H9 (cell line): ENCODE data around the gene RAB11FIP5. TPM values are rescaled to one million over a fixed set of nuclear protein-coding genes. Genes with fewer than 3 reads are reported as not detected.

Experiments used
- DNase-seq: peaks from one replicate; pipeline ENCODE4 v3.0.0-alpha.2; 2017
- H2AFZ ChIP-seq: one replicate; pipeline ENCODE4 v1.6.1; 2013; ENCODE audit warnings: mild to moderate bottlenecking, low read length, control low read depth, moderate library complexity
- H2AK5ac ChIP-seq: 2 replicates; pipeline ENCODE4 v1.6.1; 2013; ENCODE audit warnings: low read length, control low read depth, mixed read lengths; ENCODE audit not compliant: insufficient read length
- H2BK120ac ChIP-seq: one replicate; pipeline ENCODE4 v1.6.1; 2013; ENCODE audit warnings: low read depth, mild to moderate bottlenecking, low read length, control low read depth, inconsistent platforms; ENCODE audit not compliant: poor library complexity, severe bottlenecking
- H2BK12ac ChIP-seq: 2 replicates; pipeline ENCODE4 v1.6.1; 2013; ENCODE audit warnings: low read length, control low read depth, mixed read lengths, low read depth; ENCODE audit not compliant: insufficient read length
- H2BK15ac ChIP-seq: 2 replicates; pipeline ENCODE4 v1.6.1; 2013; ENCODE audit warnings: low read depth, low read length, control low read depth
- H2BK20ac ChIP-seq: one replicate; pipeline ENCODE4 v1.6.1; 2013; ENCODE audit warnings: low read depth, mild to moderate bottlenecking, low read length, control low read depth, inconsistent platforms; ENCODE audit not compliant: poor library complexity, severe bottlenecking
- H2BK5ac ChIP-seq: 2 replicates; pipeline ENCODE4 v1.6.1; 2013; ENCODE audit warnings: low read length, control low read depth, mixed read lengths; ENCODE audit not compliant: insufficient read length
- H3K14ac ChIP-seq: 2 replicates; pipeline ENCODE4 v1.6.1; 2013; ENCODE audit warnings: low read length, control low read depth; ENCODE audit not compliant: insufficient read depth
- H3K18ac ChIP-seq: 2 replicates; pipeline ENCODE4 v1.6.1; 2013; ENCODE audit warnings: low read depth, mild to moderate bottlenecking, mixed read lengths, low read length, control low read depth; ENCODE audit not compliant: insufficient read length
- H3K23ac ChIP-seq: 2 replicates; pipeline ENCODE4 v1.6.1; 2013; ENCODE audit warnings: low read length, control low read depth, mixed read lengths, low read depth; ENCODE audit not compliant: insufficient read length
- H3K23me2 ChIP-seq: 2 replicates; pipeline ENCODE4 v1.6.1; 2013; ENCODE audit warnings: low read depth, mild to moderate bottlenecking, mixed read lengths, low read length, control low read depth; ENCODE audit not compliant: insufficient read length, poor library complexity, severe bottlenecking
- H3K27ac ChIP-seq: 2 replicates; pipeline ENCODE4 v1.5.1; 2013; ENCODE audit warnings: low read length, control low read depth, mixed read lengths, low read depth; ENCODE audit not compliant: insufficient read length
- H3K27me3 ChIP-seq: 2 replicates; pipeline ENCODE4 v1.6.1; 2013; ENCODE audit warnings: low read length, control low read depth, inconsistent platforms; ENCODE audit not compliant: insufficient read depth
- H3K4ac ChIP-seq: 2 replicates; pipeline ENCODE4 v1.6.1; 2013; ENCODE audit warnings: low read depth, mild to moderate bottlenecking, control low read depth, inconsistent platforms, low read length, moderate library complexity
- H3K4me1 ChIP-seq: 2 replicates; pipeline ENCODE4 v1.6.1; 2013; ENCODE audit warnings: low read length, control low read depth, inconsistent platforms; ENCODE audit not compliant: insufficient read depth
- H3K4me2 ChIP-seq: 2 replicates; pipeline ENCODE4 v1.6.1; 2013; ENCODE audit warnings: low read length, control low read depth, mixed read lengths; ENCODE audit not compliant: insufficient read length, insufficient read depth
- H3K56ac ChIP-seq: 2 replicates; pipeline ENCODE4 v1.6.1; 2013; ENCODE audit warnings: low read depth, mild to moderate bottlenecking, mixed read lengths, low read length, control low read depth; ENCODE audit not compliant: insufficient read length
- H3K79me1 ChIP-seq: 2 replicates; pipeline ENCODE4 v1.6.1; 2013; ENCODE audit warnings: low read depth, mild to moderate bottlenecking, moderate library complexity, low read length, control low read depth, inconsistent platforms; ENCODE audit not compliant: insufficient read depth, poor library complexity, severe bottlenecking
- H3K79me2 ChIP-seq: 2 replicates; pipeline ENCODE4 v1.6.1; 2013; ENCODE audit warnings: low read length, control low read depth, inconsistent platforms; ENCODE audit not compliant: insufficient read depth
- H3K9ac ChIP-seq: 2 replicates; pipeline ENCODE4 v1.6.1; 2013; ENCODE audit warnings: low read length, control low read depth, mixed read lengths; ENCODE audit not compliant: insufficient read length; ENCODE audit errors: extremely low read depth
- H3K9me3 ChIP-seq: one replicate; pipeline ENCODE4 v1.6.1; 2013; ENCODE audit warnings: low read depth, low read length, inconsistent platforms; ENCODE audit not compliant: control insufficient read depth
- H3T11ph ChIP-seq: one replicate; pipeline ENCODE4 v1.6.1; 2013; ENCODE audit warnings: mild to moderate bottlenecking, low read length, control low read depth, inconsistent platforms
- H4K20me1 ChIP-seq: one replicate; pipeline ENCODE4 v1.6.1; 2013; ENCODE audit not compliant: control insufficient read depth, insufficient read length, insufficient read depth
- H4K5ac ChIP-seq: 2 replicates; pipeline ENCODE4 v1.6.1; 2013; ENCODE audit warnings: low read depth, mild to moderate bottlenecking, mixed read lengths, low read length, control low read depth; ENCODE audit not compliant: insufficient read length
- H4K8ac ChIP-seq: replicated peaks from 2 replicates; pipeline ENCODE4 v1.6.1; 2013; ENCODE audit warnings: low read length, control low read depth, mixed read lengths, low read depth; ENCODE audit not compliant: insufficient read length
- H4K91ac ChIP-seq: 2 replicates; pipeline ENCODE4 v1.6.1; 2013; ENCODE audit warnings: low read depth, mild to moderate bottlenecking, moderate library complexity, mixed read lengths, low read length, control low read depth; ENCODE audit not compliant: insufficient read length
- H3K27ac Mint-ChIP-seq, 3 experiments: 2 replicates in 2 of 3; 3 replicates in 1 of 3; pipeline ENCODE4 v1.8.0; 2020 to 2021; ENCODE audit warnings: mixed read lengths in 3 of 3, mild to moderate bottlenecking in 1 of 3, moderate library complexity in 1 of 3
- H3K27me3 Mint-ChIP-seq: 2 replicates; pipeline ENCODE4 v1.8.0; 2021; ENCODE audit warnings: low read depth, mild to moderate bottlenecking, moderate library complexity, mixed read lengths
- H3K36me3 Mint-ChIP-seq, 3 experiments: 2 replicates in 2 of 3; 3 replicates in 1 of 3; pipeline ENCODE4 v1.8.0; 2020 to 2021; ENCODE audit warnings: low read depth in 3 of 3, mixed read lengths in 3 of 3; ENCODE audit not compliant: insufficient read depth in 1 of 3
- H3K4me1 Mint-ChIP-seq, 2 experiments: 2 replicates each; pipeline ENCODE4 v1.8.0; 2020; ENCODE audit warnings: mixed read lengths in 2 of 2
- H3K4me3 Mint-ChIP-seq, 2 experiments: 2 replicates in 1 of 2; 3 replicates in 1 of 2; pipeline ENCODE4 v1.8.0; 2020 to 2021; ENCODE audit warnings: mild to moderate bottlenecking in 2 of 2, mixed read lengths in 2 of 2, moderate library complexity in 1 of 2
- H3K9me3 Mint-ChIP-seq, 2 experiments: 2 replicates in 1 of 2; 3 replicates in 1 of 2; pipeline ENCODE4 v1.8.0; 2020; ENCODE audit warnings: mild to moderate bottlenecking in 2 of 2, mixed read lengths in 2 of 2, moderate library complexity in 1 of 2
- WGBS: extraction: QIAGEN DNeasy Blood & Tissue Kit; methylation state at CpG from one replicate; pipeline ENCODE4 v1.1.7; 2013; ENCODE audit warnings: missing lambda C conversion rate, low lambda C conversion rate, mixed read lengths; ENCODE audit not compliant: insufficient read length; ENCODE audit errors: extremely low coverage; 5-methylcytosine and 5-hydroxymethylcytosine counted together
- total RNA-seq: library from RNA; stranded (reverse); gene quantifications from 2 replicates; pipeline ENCODE4 v1.2.1, GENCODE V29; 2021
- TF ChIP-seq, protein P1 (sequence below): fragments of 200-600 bp; sonication (generic); conservative IDR thresholded peaks from 3 replicates; pipeline ENCODE4 v1.8.0; 2021; ENCODE audit warnings: antibody characterized with exemption, mild to moderate bottlenecking

RAB11FIP5 gene
- total RNA-seq, 1 experiment from 2014 or later, result 7.1 TPM

- no peak overlapping the region for H2BK12ac ChIP-seq
- no peaks in the 10 kb centered on the region for H3K23me2 ChIP-seq
- no peak overlapping the region for H3K23ac ChIP-seq
- no peak overlapping the region for H3K18ac ChIP-seq
- H4K20me1 ChIP-seq, result no peaks in the 10 kb centered on the region
- H2AFZ ChIP-seq, result no peak overlapping the region
- no peak overlapping the region for H3K14ac ChIP-seq
- H3K79me1 ChIP-seq, result no peaks in the 10 kb centered on the region
- peak overlapping the region; percentile 21; the same call in 1 of the 2 replicates for H2BK15ac ChIP-seq
- Mint-ChIP-seq H3K36me3 (peaks cover 0 to under 1% (median 0%) of the 10 kb centered on the region in 3 experiments; a peak in 1 of 7 replicates), H3K4me3 (no peak overlapping the region), H3K9me3 (no peaks in the 10 kb centered on the region), H3K27me3 (no peaks in the 10 kb centered on the region), H3K27ac (no peak overlapping the region), H3K4me1 (peaks cover 14 to 22% of the 10 kb centered on the region in 2 experiments)
- no peaks in the 10 kb centered on the region for H3K9me3 ChIP-seq
- no peak overlapping the region for H2BK20ac ChIP-seq
- no peak overlapping the region for H4K5ac ChIP-seq
- peaks cover 3% of the 10 kb centered on the region; the same call in 1 of the 2 replicates for H3K4me1 ChIP-seq
- no peak for DNase-seq
- no peak overlapping the region for H2BK120ac ChIP-seq
- TF ChIP-seq, protein P1, sequence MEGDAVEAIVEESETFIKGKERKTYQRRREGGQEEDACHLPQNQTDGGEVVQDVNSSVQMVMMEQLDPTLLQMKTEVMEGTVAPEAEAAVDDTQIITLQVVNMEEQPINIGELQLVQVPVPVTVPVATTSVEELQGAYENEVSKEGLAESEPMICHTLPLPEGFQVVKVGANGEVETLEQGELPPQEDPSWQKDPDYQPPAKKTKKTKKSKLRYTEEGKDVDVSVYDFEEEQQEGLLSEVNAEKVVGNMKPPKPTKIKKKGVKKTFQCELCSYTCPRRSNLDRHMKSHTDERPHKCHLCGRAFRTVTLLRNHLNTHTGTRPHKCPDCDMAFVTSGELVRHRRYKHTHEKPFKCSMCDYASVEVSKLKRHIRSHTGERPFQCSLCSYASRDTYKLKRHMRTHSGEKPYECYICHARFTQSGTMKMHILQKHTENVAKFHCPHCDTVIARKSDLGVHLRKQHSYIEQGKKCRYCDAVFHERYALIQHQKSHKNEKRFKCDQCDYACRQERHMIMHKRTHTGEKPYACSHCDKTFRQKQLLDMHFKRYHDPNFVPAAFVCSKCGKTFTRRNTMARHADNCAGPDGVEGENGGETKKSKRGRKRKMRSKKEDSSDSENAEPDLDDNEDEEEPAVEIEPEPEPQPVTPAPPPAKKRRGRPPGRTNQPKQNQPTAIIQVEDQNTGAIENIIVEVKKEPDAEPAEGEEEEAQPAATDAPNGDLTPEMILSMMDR, result no peak
- no peak overlapping the region for H3K27ac ChIP-seq
- no peak overlapping the region for H3K4ac ChIP-seq
- no peak overlapping the region for H3T11ph ChIP-seq
- no peaks in the 10 kb centered on the region for H3K27me3 ChIP-seq
- H3K56ac ChIP-seq, result no peak overlapping the region
- no peak overlapping the region for H3K4me2 ChIP-seq
- H3K79me2 ChIP-seq, result no peaks in the 10 kb centered on the region; the same call in 1 of the 2 replicates
- no peak overlapping the region for H3K9ac ChIP-seq
- WGBS, result no CpG with 5 or more reads among the region's 3 CpGs
- H2BK5ac ChIP-seq, result no peak overlapping the region
- no peak overlapping the region for H4K8ac ChIP-seq
- peak overlapping the region; percentile 15 for H2AK5ac ChIP-seq
- H4K91ac ChIP-seq, result no peak overlapping the region
Observed at GRCh38 chr2:73099486-73099885, 13.3 kb downstream of the RAB11FIP5 start.
